Keratinocyte (primary cell): Measurements from ENCODE around the gene CCNYL1. TPM values are rescaled to one million over a fixed set of nuclear protein-coding genes. Genes with fewer than 3 reads are reported as not detected.

Experiments
- DNase-seq: peaks from one replicate; pipeline ENCODE4 v3.0.0-alpha.2; 2011; ENCODE audit warnings: low read depth, missing footprints, low spot score
- FAIRE-seq: peaks from 2 replicates; lab custom pipeline; 2011; peaks lifted over from hg19 to GRCh38; lab: Jason Lieb, UNC
- H2AFZ ChIP-seq: 2 replicates; pipeline ENCODE4 v1.6.0; 2012; ENCODE audit warnings: low read length, control low read depth, inconsistent platforms; ENCODE audit not compliant: control insufficient read depth
- H3K27ac ChIP-seq: 2 replicates; pipeline ENCODE4 v1.5.1; 2011; ENCODE audit warnings: low read length; ENCODE audit not compliant: control insufficient read depth, insufficient read depth
- H3K27me3 ChIP-seq: 3 replicates; pipeline ENCODE4 v1.6.0; 2011; ENCODE audit warnings: low read length; ENCODE audit not compliant: control insufficient read depth, insufficient read depth; ENCODE audit errors: extremely low read depth
- H3K36me3 ChIP-seq, 2 experiments: 2 replicates in 1 of 2; 3 replicates in 1 of 2; pipeline ENCODE4 v1.5.1; 2011; ENCODE audit warnings: low read length in 2 of 2, mild to moderate bottlenecking in 1 of 2; ENCODE audit not compliant: control insufficient read depth in 2 of 2, insufficient read depth in 2 of 2; ENCODE audit errors: extremely low read depth in 1 of 2
- H3K4me1 ChIP-seq: 3 replicates; pipeline ENCODE4 v1.5.1; 2011; ENCODE audit warnings: low read length; ENCODE audit not compliant: control insufficient read depth, insufficient read depth; ENCODE audit errors: extremely low read depth
- H3K4me2 ChIP-seq: 3 replicates; pipeline ENCODE4 v1.6.0; 2011; ENCODE audit warnings: low read depth, low read length; ENCODE audit not compliant: control insufficient read depth, insufficient read depth; ENCODE audit errors: extremely low read depth
- H3K4me3 ChIP-seq, 3 experiments: fragments of 200-600 bp in 1 of 3; sonication (generic) in 1 of 3; 2 replicates in 2 of 3; 3 replicates in 1 of 3; pipeline ENCODE4 v1.5.1; 2011 to 2016; ENCODE audit warnings: low read length in 3 of 3, mild to moderate bottlenecking in 3 of 3, control low read depth in 2 of 3, inconsistent platforms in 1 of 3, low read depth in 1 of 3, mixed read lengths in 1 of 3, mixed run types in 1 of 3, moderate library complexity in 1 of 3; ENCODE audit not compliant: control insufficient read depth in 2 of 3, insufficient read depth in 2 of 3; ENCODE audit errors: extremely low read depth in 1 of 3
- H3K79me2 ChIP-seq: 2 replicates; pipeline ENCODE4 v1.6.0; 2012; ENCODE audit warnings: low read length; ENCODE audit not compliant: control insufficient read depth, insufficient read depth
- H3K9ac ChIP-seq: 3 replicates; pipeline ENCODE4 v1.6.0; 2011; ENCODE audit warnings: low read length; ENCODE audit not compliant: control insufficient read depth, insufficient read depth; ENCODE audit errors: extremely low read depth
- H3K9me1 ChIP-seq: 3 replicates; pipeline ENCODE4 v1.6.0; 2011; ENCODE audit warnings: low read length; ENCODE audit not compliant: control insufficient read depth, insufficient read depth; ENCODE audit errors: extremely low read depth
- H3K9me3 ChIP-seq: 2 replicates; pipeline ENCODE4 v1.5.1; 2012; ENCODE audit warnings: low read depth, low read length; ENCODE audit not compliant: control insufficient read depth
- H4K20me1 ChIP-seq: 3 replicates; pipeline ENCODE4 v1.6.0; 2011; ENCODE audit warnings: low read length; ENCODE audit not compliant: control insufficient read depth, insufficient read depth; ENCODE audit errors: extremely low read depth
- EZH2 ChIP-seq: IDR thresholded peaks from one replicate; pipeline ENCODE4 v1.6.1; 2012; ENCODE audit warnings: inconsistent platforms, mild to moderate bottlenecking, low read length, moderate library complexity
- dilution Hi-C: fragments of 300-500 bp; cut with MboI; formaldehyde crosslinking; loops from one replicate; pipeline ENCODE4 v1.7.0; 2020; ENCODE audit warnings: low sequenced_read_pairs; ENCODE audit not compliant: extremely low pct_ligation_motif_present
- polyA plus RNA-seq, 5 experiments: library from polyadenylated mRNA; depleted of rRNA in 3 of 5; stranded (reverse) in 3 of 5; stranded (forward) in 1 of 5; unstranded in 1 of 5; fragments of >200 nt; gene quantifications; 1 replicate in 1 of 5; 2 replicates in 3 of 5; 3 replicates in 1 of 5; pipeline versions ENCODE4 v1.2.1 to v1.2.3, GENCODE V29; 2011 to 2012; ENCODE audit warnings: missing spikeins in 2 of 5, low read depth in 1 of 5, low replicate concordance in 1 of 5
- TF ChIP-seq, protein P1 (sequence below), 3 experiments: IDR thresholded peaks in 1 of 3; conservative IDR thresholded peaks in 1 of 3; optimal IDR thresholded peaks in 1 of 3; 2 replicates in 2 of 3; 3 replicates in 1 of 3; pipeline versions ENCODE3 to v1.5.1; 2011; ENCODE audit warnings: low read length in 3 of 3, mild to moderate bottlenecking in 3 of 3, moderate library complexity in 2 of 3, control low read depth in 1 of 3, inconsistent platforms in 1 of 3; ENCODE audit not compliant: insufficient read depth in 2 of 3; ENCODE audit errors: extremely low read depth in 1 of 3

CCNYL1 gene
- polyA plus RNA-seq, 1 donor (not counting 4 experiments of a cell fraction or from before 2014, with no cell fraction given): 29.9 TPM

DNA sequence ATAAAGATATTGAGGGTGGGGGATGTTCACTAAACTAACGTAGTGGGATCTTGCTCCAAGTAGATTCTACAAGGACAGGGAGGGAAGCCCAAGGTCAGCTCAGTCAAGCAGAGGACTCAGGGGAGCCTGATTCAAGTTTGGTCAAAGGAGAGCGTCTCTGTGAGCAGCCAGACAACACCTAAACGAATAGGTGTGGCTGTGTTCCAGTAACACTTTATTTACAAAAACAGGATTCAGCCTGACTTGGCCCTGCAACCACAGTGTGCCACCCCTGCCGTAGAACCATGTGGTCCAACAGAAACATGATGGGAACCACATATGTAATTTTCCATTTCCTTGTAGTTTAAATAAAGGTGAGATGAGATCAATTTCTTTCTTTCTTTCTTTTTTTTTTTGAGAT lies 76.4 kb downstream of the CCNYL1 start:
- no peak overlapping the region for H3K4me3 ChIP-seq
- no peak overlapping the region for H2AFZ ChIP-seq
- no peak for FAIRE-seq
- dilution Hi-C loops: no loop called here
- H3K4me1 ChIP-seq: peaks cover 30% of the 10 kb centered on the region
- no peak overlapping the region for H3K4me2 ChIP-seq
- H3K9me1 ChIP-seq: no peaks in the 10 kb centered on the region
- no peak overlapping the region for H3K27ac ChIP-seq
- no peak for DNase-seq
- no peaks in the 10 kb centered on the region for H3K9me3 ChIP-seq
- TF ChIP-seq, protein P1, sequence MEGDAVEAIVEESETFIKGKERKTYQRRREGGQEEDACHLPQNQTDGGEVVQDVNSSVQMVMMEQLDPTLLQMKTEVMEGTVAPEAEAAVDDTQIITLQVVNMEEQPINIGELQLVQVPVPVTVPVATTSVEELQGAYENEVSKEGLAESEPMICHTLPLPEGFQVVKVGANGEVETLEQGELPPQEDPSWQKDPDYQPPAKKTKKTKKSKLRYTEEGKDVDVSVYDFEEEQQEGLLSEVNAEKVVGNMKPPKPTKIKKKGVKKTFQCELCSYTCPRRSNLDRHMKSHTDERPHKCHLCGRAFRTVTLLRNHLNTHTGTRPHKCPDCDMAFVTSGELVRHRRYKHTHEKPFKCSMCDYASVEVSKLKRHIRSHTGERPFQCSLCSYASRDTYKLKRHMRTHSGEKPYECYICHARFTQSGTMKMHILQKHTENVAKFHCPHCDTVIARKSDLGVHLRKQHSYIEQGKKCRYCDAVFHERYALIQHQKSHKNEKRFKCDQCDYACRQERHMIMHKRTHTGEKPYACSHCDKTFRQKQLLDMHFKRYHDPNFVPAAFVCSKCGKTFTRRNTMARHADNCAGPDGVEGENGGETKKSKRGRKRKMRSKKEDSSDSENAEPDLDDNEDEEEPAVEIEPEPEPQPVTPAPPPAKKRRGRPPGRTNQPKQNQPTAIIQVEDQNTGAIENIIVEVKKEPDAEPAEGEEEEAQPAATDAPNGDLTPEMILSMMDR (optimal IDR thresholded peaks at IDR 0.05 in 1 of 3, IDR thresholded peaks at IDR 0.05 in 1 of 3, conservative IDR thresholded peaks at IDR 0.05 in 1 of 3; ENCODE audit: extremely low read depth in 1 of 3, insufficient read depth in 2 of 3, low read length in 3 of 3): no peak
- no peak for TF ChIP-seq EZH2
- H3K36me3 ChIP-seq: no peaks in the 10 kb centered on the region
- no peaks in the 10 kb centered on the region for H3K79me2 ChIP-seq
- H3K27me3 ChIP-seq: no peaks in the 10 kb centered on the region
- no peak overlapping the region for H3K9ac ChIP-seq
- no peaks in the 10 kb centered on the region for H4K20me1 ChIP-seq

DNA sequence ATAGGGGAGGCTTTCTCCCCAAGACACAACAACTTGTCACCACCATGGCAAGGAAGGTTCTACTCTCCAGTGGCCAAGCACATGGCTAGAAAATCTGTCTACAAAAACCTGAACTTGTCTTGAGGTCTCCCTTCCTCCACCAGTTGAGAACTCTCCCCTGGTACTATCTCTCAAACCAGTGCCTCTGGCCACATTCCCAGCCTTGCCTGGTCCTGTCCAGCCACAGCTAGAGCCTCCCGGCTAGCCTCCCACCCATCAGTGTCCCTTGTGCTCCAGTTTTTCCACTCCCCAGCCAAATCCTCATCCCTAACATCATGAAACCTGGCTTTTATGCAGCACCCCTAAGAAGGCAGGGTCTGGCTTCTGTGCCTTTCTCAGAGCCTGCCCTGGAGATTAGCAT lies 79.5 kb downstream of the CCNYL1 start:
- Histone ChIP-seq H3K27ac (no peak overlapping the region), H3K9me1 (no peaks in the 10 kb centered on the region), H3K4me1 (peaks cover 24% of the 10 kb centered on the region), H3K79me2 (no peaks in the 10 kb centered on the region), H4K20me1 (no peaks in the 10 kb centered on the region), H3K4me3 (peak overlapping the region in 1 of 3 experiments; percentile 7), H2AFZ (peak overlapping the region; percentile 90), H3K4me2 (peak overlapping the region; percentile 62), H3K27me3 (no peaks in the 10 kb centered on the region), H3K36me3 (no peaks in the 10 kb centered on the region), H3K9me3 (no peaks in the 10 kb centered on the region), H3K9ac (no peak overlapping the region)
- DNase-seq (no peak), FAIRE-seq (peak; percentile 64)
- dilution Hi-C loops: no loop called here
- no peak for TF ChIP-seq EZH2
- TF ChIP-seq, protein P1 (optimal IDR thresholded peaks at IDR 0.05 in 1 of 3, IDR thresholded peaks at IDR 0.05 in 1 of 3, conservative IDR thresholded peaks at IDR 0.05 in 1 of 3; ENCODE audit: extremely low read depth in 1 of 3, insufficient read depth in 2 of 3, low read length in 3 of 3): no peak
